H9 (cell line): Measurements from ENCODE around the gene PIGB. TPM values are rescaled to one million over a fixed set of nuclear protein-coding genes. Genes with fewer than 3 reads are reported as not detected.
A peak's percentile ranks its signal among the peaks of the same experiment; 100 is the strongest.

ENCODE experiments used
- DNase-seq: peaks from one replicate; pipeline ENCODE4 v3.0.0-alpha.2; 2017
- H2AFZ ChIP-seq: one replicate; pipeline ENCODE4 v1.6.1; 2013; ENCODE audit warnings: mild to moderate bottlenecking, low read length, control low read depth, moderate library complexity
- H2AK5ac ChIP-seq: 2 replicates; pipeline ENCODE4 v1.6.1; 2013; ENCODE audit warnings: low read length, control low read depth, mixed read lengths; ENCODE audit not compliant: insufficient read length
- H2BK120ac ChIP-seq: one replicate; pipeline ENCODE4 v1.6.1; 2013; ENCODE audit warnings: low read depth, mild to moderate bottlenecking, low read length, control low read depth, inconsistent platforms; ENCODE audit not compliant: poor library complexity, severe bottlenecking
- H2BK12ac ChIP-seq: 2 replicates; pipeline ENCODE4 v1.6.1; 2013; ENCODE audit warnings: low read length, control low read depth, mixed read lengths, low read depth; ENCODE audit not compliant: insufficient read length
- H2BK15ac ChIP-seq: 2 replicates; pipeline ENCODE4 v1.6.1; 2013; ENCODE audit warnings: low read depth, low read length, control low read depth
- H2BK20ac ChIP-seq: one replicate; pipeline ENCODE4 v1.6.1; 2013; ENCODE audit warnings: low read depth, mild to moderate bottlenecking, low read length, control low read depth, inconsistent platforms; ENCODE audit not compliant: poor library complexity, severe bottlenecking
- H2BK5ac ChIP-seq: 2 replicates; pipeline ENCODE4 v1.6.1; 2013; ENCODE audit warnings: low read length, control low read depth, mixed read lengths; ENCODE audit not compliant: insufficient read length
- H3K14ac ChIP-seq: 2 replicates; pipeline ENCODE4 v1.6.1; 2013; ENCODE audit warnings: low read length, control low read depth; ENCODE audit not compliant: insufficient read depth
- H3K18ac ChIP-seq: 2 replicates; pipeline ENCODE4 v1.6.1; 2013; ENCODE audit warnings: low read depth, mild to moderate bottlenecking, mixed read lengths, low read length, control low read depth; ENCODE audit not compliant: insufficient read length
- H3K23ac ChIP-seq: 2 replicates; pipeline ENCODE4 v1.6.1; 2013; ENCODE audit warnings: low read length, control low read depth, mixed read lengths, low read depth; ENCODE audit not compliant: insufficient read length
- H3K23me2 ChIP-seq: 2 replicates; pipeline ENCODE4 v1.6.1; 2013; ENCODE audit warnings: low read depth, mild to moderate bottlenecking, mixed read lengths, low read length, control low read depth; ENCODE audit not compliant: insufficient read length, poor library complexity, severe bottlenecking
- H3K27ac ChIP-seq: 2 replicates; pipeline ENCODE4 v1.5.1; 2013; ENCODE audit warnings: low read length, control low read depth, mixed read lengths, low read depth; ENCODE audit not compliant: insufficient read length
- H3K27me3 ChIP-seq: 2 replicates; pipeline ENCODE4 v1.6.1; 2013; ENCODE audit warnings: low read length, control low read depth, inconsistent platforms; ENCODE audit not compliant: insufficient read depth
- H3K4ac ChIP-seq: 2 replicates; pipeline ENCODE4 v1.6.1; 2013; ENCODE audit warnings: low read depth, mild to moderate bottlenecking, control low read depth, inconsistent platforms, low read length, moderate library complexity
- H3K4me1 ChIP-seq: 2 replicates; pipeline ENCODE4 v1.6.1; 2013; ENCODE audit warnings: low read length, control low read depth, inconsistent platforms; ENCODE audit not compliant: insufficient read depth
- H3K4me2 ChIP-seq: 2 replicates; pipeline ENCODE4 v1.6.1; 2013; ENCODE audit warnings: low read length, control low read depth, mixed read lengths; ENCODE audit not compliant: insufficient read length, insufficient read depth
- H3K56ac ChIP-seq: 2 replicates; pipeline ENCODE4 v1.6.1; 2013; ENCODE audit warnings: low read depth, mild to moderate bottlenecking, mixed read lengths, low read length, control low read depth; ENCODE audit not compliant: insufficient read length
- H3K79me1 ChIP-seq: 2 replicates; pipeline ENCODE4 v1.6.1; 2013; ENCODE audit warnings: low read depth, mild to moderate bottlenecking, moderate library complexity, low read length, control low read depth, inconsistent platforms; ENCODE audit not compliant: insufficient read depth, poor library complexity, severe bottlenecking
- H3K79me2 ChIP-seq: 2 replicates; pipeline ENCODE4 v1.6.1; 2013; ENCODE audit warnings: low read length, control low read depth, inconsistent platforms; ENCODE audit not compliant: insufficient read depth
- H3K9ac ChIP-seq: 2 replicates; pipeline ENCODE4 v1.6.1; 2013; ENCODE audit warnings: low read length, control low read depth, mixed read lengths; ENCODE audit not compliant: insufficient read length; ENCODE audit errors: extremely low read depth
- H3K9me3 ChIP-seq: one replicate; pipeline ENCODE4 v1.6.1; 2013; ENCODE audit warnings: low read depth, low read length, inconsistent platforms; ENCODE audit not compliant: control insufficient read depth
- H3T11ph ChIP-seq: one replicate; pipeline ENCODE4 v1.6.1; 2013; ENCODE audit warnings: mild to moderate bottlenecking, low read length, control low read depth, inconsistent platforms
- H4K20me1 ChIP-seq: one replicate; pipeline ENCODE4 v1.6.1; 2013; ENCODE audit not compliant: control insufficient read depth, insufficient read length, insufficient read depth
- H4K5ac ChIP-seq: 2 replicates; pipeline ENCODE4 v1.6.1; 2013; ENCODE audit warnings: low read depth, mild to moderate bottlenecking, mixed read lengths, low read length, control low read depth; ENCODE audit not compliant: insufficient read length
- H4K8ac ChIP-seq: replicated peaks from 2 replicates; pipeline ENCODE4 v1.6.1; 2013; ENCODE audit warnings: low read length, control low read depth, mixed read lengths, low read depth; ENCODE audit not compliant: insufficient read length
- H4K91ac ChIP-seq: 2 replicates; pipeline ENCODE4 v1.6.1; 2013; ENCODE audit warnings: low read depth, mild to moderate bottlenecking, moderate library complexity, mixed read lengths, low read length, control low read depth; ENCODE audit not compliant: insufficient read length
- H3K27ac Mint-ChIP-seq, 3 experiments: 2 replicates in 2 of 3; 3 replicates in 1 of 3; pipeline ENCODE4 v1.8.0; 2020 to 2021; ENCODE audit warnings: mixed read lengths in 3 of 3, mild to moderate bottlenecking in 1 of 3, moderate library complexity in 1 of 3
- H3K27me3 Mint-ChIP-seq: 2 replicates; pipeline ENCODE4 v1.8.0; 2021; ENCODE audit warnings: low read depth, mild to moderate bottlenecking, moderate library complexity, mixed read lengths
- H3K36me3 Mint-ChIP-seq, 3 experiments: 2 replicates in 2 of 3; 3 replicates in 1 of 3; pipeline ENCODE4 v1.8.0; 2020 to 2021; ENCODE audit warnings: low read depth in 3 of 3, mixed read lengths in 3 of 3; ENCODE audit not compliant: insufficient read depth in 1 of 3
- H3K4me1 Mint-ChIP-seq, 2 experiments: 2 replicates each; pipeline ENCODE4 v1.8.0; 2020; ENCODE audit warnings: mixed read lengths in 2 of 2
- H3K4me3 Mint-ChIP-seq, 2 experiments: 2 replicates in 1 of 2; 3 replicates in 1 of 2; pipeline ENCODE4 v1.8.0; 2020 to 2021; ENCODE audit warnings: mild to moderate bottlenecking in 2 of 2, mixed read lengths in 2 of 2, moderate library complexity in 1 of 2
- H3K9me3 Mint-ChIP-seq, 2 experiments: 2 replicates in 1 of 2; 3 replicates in 1 of 2; pipeline ENCODE4 v1.8.0; 2020; ENCODE audit warnings: mild to moderate bottlenecking in 2 of 2, mixed read lengths in 2 of 2, moderate library complexity in 1 of 2
- WGBS: extraction: QIAGEN DNeasy Blood & Tissue Kit; methylation state at CpG from one replicate; pipeline ENCODE4 v1.1.7; 2013; ENCODE audit warnings: missing lambda C conversion rate, low lambda C conversion rate, mixed read lengths; ENCODE audit not compliant: insufficient read length; ENCODE audit errors: extremely low coverage; 5-methylcytosine and 5-hydroxymethylcytosine counted together
- total RNA-seq: library from RNA; stranded (reverse); gene quantifications from 2 replicates; pipeline ENCODE4 v1.2.1, GENCODE V29; 2021
- TF ChIP-seq, protein P1 (sequence below): fragments of 200-600 bp; sonication (generic); conservative IDR thresholded peaks from 3 replicates; pipeline ENCODE4 v1.8.0; 2021; ENCODE audit warnings: antibody characterized with exemption, mild to moderate bottlenecking

The PIGB gene
- total RNA-seq, 1 experiment from 2014 or later = 6.7 TPM

- Histone ChIP-seq H2BK15ac (no peak overlapping the region), H4K91ac (no peak overlapping the region), H2BK12ac (no peak overlapping the region), H3K4me1 (no peaks in the 10 kb centered on the region), H3K79me1 (no peaks in the 10 kb centered on the region), H2AFZ (peak overlapping the region; percentile 59), H3K27ac (no peak overlapping the region), H3K9ac (no peak overlapping the region), H3K4me2 (peak overlapping the region; percentile 73), H2BK120ac (no peak overlapping the region), H3K56ac (no peak overlapping the region), H2AK5ac (no peak overlapping the region), H3K9me3 (no peaks in the 10 kb centered on the region), H2BK20ac (no peak overlapping the region), H3K23ac (no peak overlapping the region), H4K8ac (no peak overlapping the region), H3K79me2 (no peaks in the 10 kb centered on the region), H3K23me2 (peaks cover 12% of the 10 kb centered on the region), H2BK5ac (no peak overlapping the region), H4K5ac (no peak overlapping the region), H3K4ac (no peak overlapping the region), H3K18ac (no peak overlapping the region), H3K14ac (no peak overlapping the region), H3K27me3 (no peaks in the 10 kb centered on the region), H4K20me1 (no peaks in the 10 kb centered on the region), H3T11ph (no peak overlapping the region)
- peak; percentile 88 for DNase-seq
- H3K9me3 Mint-ChIP-seq = no peaks in the 10 kb centered on the region
- H3K4me1 Mint-ChIP-seq = peaks cover 6 to 10% of the 10 kb centered on the region in 2 experiments; a peak in 3 of 4 replicates
- TF ChIP-seq, protein P1, sequence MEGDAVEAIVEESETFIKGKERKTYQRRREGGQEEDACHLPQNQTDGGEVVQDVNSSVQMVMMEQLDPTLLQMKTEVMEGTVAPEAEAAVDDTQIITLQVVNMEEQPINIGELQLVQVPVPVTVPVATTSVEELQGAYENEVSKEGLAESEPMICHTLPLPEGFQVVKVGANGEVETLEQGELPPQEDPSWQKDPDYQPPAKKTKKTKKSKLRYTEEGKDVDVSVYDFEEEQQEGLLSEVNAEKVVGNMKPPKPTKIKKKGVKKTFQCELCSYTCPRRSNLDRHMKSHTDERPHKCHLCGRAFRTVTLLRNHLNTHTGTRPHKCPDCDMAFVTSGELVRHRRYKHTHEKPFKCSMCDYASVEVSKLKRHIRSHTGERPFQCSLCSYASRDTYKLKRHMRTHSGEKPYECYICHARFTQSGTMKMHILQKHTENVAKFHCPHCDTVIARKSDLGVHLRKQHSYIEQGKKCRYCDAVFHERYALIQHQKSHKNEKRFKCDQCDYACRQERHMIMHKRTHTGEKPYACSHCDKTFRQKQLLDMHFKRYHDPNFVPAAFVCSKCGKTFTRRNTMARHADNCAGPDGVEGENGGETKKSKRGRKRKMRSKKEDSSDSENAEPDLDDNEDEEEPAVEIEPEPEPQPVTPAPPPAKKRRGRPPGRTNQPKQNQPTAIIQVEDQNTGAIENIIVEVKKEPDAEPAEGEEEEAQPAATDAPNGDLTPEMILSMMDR = peak; percentile 91
- WGBS = no CpG with 5 or more reads among the region's 17 CpGs
- H3K4me3 Mint-ChIP-seq = peak overlapping the region; percentile 74 to 83
- no peak overlapping the region for H3K27ac Mint-ChIP-seq
- peaks cover 5% of the 10 kb centered on the region for H3K27me3 Mint-ChIP-seq
- no peaks in the 10 kb centered on the region; a peak in 1 of 7 replicates for H3K36me3 Mint-ChIP-seq
Observed at GRCh38 chr15:55290528-55291057, 28.4 kb upstream of the PIGB start.
